Measurements from ENCODE around the gene RAB3C. TPM values are rescaled to one million over a fixed set of nuclear protein-coding genes. Genes with fewer than 3 reads are reported as not detected.

The RAB3C gene
- total and polyA plus RNA-seq, 2 donors (not counting 1 experiment from before 2014, with no cell fraction given), result not detected

- Histone ChIP-seq H3K36me3 (ENCODE audit: control insufficient read depth, insufficient read depth, low read length) (no peaks in the 10 kb centered on the region), H2AFZ (ENCODE audit: low read length) (no peak overlapping the region), H3K4me1 (ENCODE audit: control insufficient read depth, extremely low read depth, insufficient read depth, low read length) (no peaks in the 10 kb centered on the region), H3K79me2 (ENCODE audit: control insufficient read depth, insufficient read depth, low read length) (no peaks in the 10 kb centered on the region), H4K20me1 (ENCODE audit: control insufficient read depth, extremely low read depth, insufficient read depth, low read length) (no peaks in the 10 kb centered on the region), H3K9me3 (ENCODE audit: control insufficient read depth, insufficient read depth, low read depth, low read length) (no peaks in the 10 kb centered on the region), H3K9ac (ENCODE audit: insufficient read depth, low read length) (no peak overlapping the region), H3K27ac (ENCODE audit: insufficient read depth, low read length) (no peak overlapping the region), H3K27me3 (ENCODE audit: control insufficient read depth, insufficient read depth, low read length) (no peaks in the 10 kb centered on the region), H3K4me2 (ENCODE audit: extremely low read depth, insufficient read depth, low read length) (no peak overlapping the region), H3K4me3 (replicated peaks in 1 of 4; ENCODE audit: control extremely low read depth in 1 of 4, insufficient read depth in 1 of 4, low read depth in 3 of 4, low read length in 4 of 4) (no peak overlapping the region)
- no peak for TF ChIP-seq EZH2 (IDR thresholded peaks at IDR 0.05; ENCODE audit: low read length, missing control alignments)
- TF ChIP-seq CTCF (conservative IDR thresholded peaks at IDR 0.05 in 1 of 2, IDR thresholded peaks at IDR 0.05 in 1 of 2; ENCODE audit: low read depth in 1 of 2, low read length in 2 of 2), result no peak
- DNase-seq (ENCODE audit: low read depth in 2 of 2), result no peak
Measured at GRCh38 chr5:58893551-58893950, 310.7 kb downstream of the RAB3C start.

- Histone ChIP-seq H3K9me3 (ENCODE audit: control insufficient read depth, insufficient read depth, low read depth, low read length) (no peaks in the 10 kb centered on the region), H4K20me1 (ENCODE audit: control insufficient read depth, extremely low read depth, insufficient read depth, low read length) (no peaks in the 10 kb centered on the region), H3K4me2 (ENCODE audit: extremely low read depth, insufficient read depth, low read length) (no peak overlapping the region), H3K9ac (ENCODE audit: insufficient read depth, low read length) (no peak overlapping the region), H3K36me3 (ENCODE audit: control insufficient read depth, insufficient read depth, low read length) (no peaks in the 10 kb centered on the region), H3K4me3 (replicated peaks in 1 of 4; ENCODE audit: control extremely low read depth in 1 of 4, insufficient read depth in 1 of 4, low read depth in 3 of 4, low read length in 4 of 4) (no peak overlapping the region), H3K27ac (ENCODE audit: insufficient read depth, low read length) (no peak overlapping the region), H3K79me2 (ENCODE audit: control insufficient read depth, insufficient read depth, low read length) (no peaks in the 10 kb centered on the region), H2AFZ (ENCODE audit: low read length) (no peak overlapping the region), H3K27me3 (ENCODE audit: control insufficient read depth, insufficient read depth, low read length) (no peaks in the 10 kb centered on the region), H3K4me1 (ENCODE audit: control insufficient read depth, extremely low read depth, insufficient read depth, low read length) (no peaks in the 10 kb centered on the region)
- DNase-seq (ENCODE audit: low read depth in 2 of 2), result no peak
- no peak for TF ChIP-seq CTCF (conservative IDR thresholded peaks at IDR 0.05 in 1 of 2, IDR thresholded peaks at IDR 0.05 in 1 of 2; ENCODE audit: low read depth in 1 of 2, low read length in 2 of 2)
- TF ChIP-seq EZH2 (IDR thresholded peaks at IDR 0.05; ENCODE audit: low read length, missing control alignments), result no peak
Measured at GRCh38 chr5:58898006-58898405, 315.1 kb downstream of the RAB3C start.

GRCh38 chr5:58898538-58898937 lies 315.7 kb downstream of the RAB3C start:
- H3K4me3 ChIP-seq (replicated peaks in 1 of 4; ENCODE audit: control extremely low read depth in 1 of 4, insufficient read depth in 1 of 4, low read depth in 3 of 4, low read length in 4 of 4), result no peak overlapping the region
- H3K4me2 ChIP-seq (ENCODE audit: extremely low read depth, insufficient read depth, low read length), result no peak overlapping the region
- no peak for TF ChIP-seq CTCF (conservative IDR thresholded peaks at IDR 0.05 in 1 of 2, IDR thresholded peaks at IDR 0.05 in 1 of 2; ENCODE audit: low read depth in 1 of 2, low read length in 2 of 2)
- TF ChIP-seq EZH2 (IDR thresholded peaks at IDR 0.05; ENCODE audit: low read length, missing control alignments), result no peak
- no peaks in the 10 kb centered on the region for H3K4me1 ChIP-seq (ENCODE audit: control insufficient read depth, extremely low read depth, insufficient read depth, low read length)
- H3K27me3 ChIP-seq (ENCODE audit: control insufficient read depth, insufficient read depth, low read length), result no peaks in the 10 kb centered on the region
- H3K36me3 ChIP-seq (ENCODE audit: control insufficient read depth, insufficient read depth, low read length), result no peaks in the 10 kb centered on the region
- no peaks in the 10 kb centered on the region for H4K20me1 ChIP-seq (ENCODE audit: control insufficient read depth, extremely low read depth, insufficient read depth, low read length)
- H3K9me3 ChIP-seq (ENCODE audit: control insufficient read depth, insufficient read depth, low read depth, low read length), result no peaks in the 10 kb centered on the region
- H3K9ac ChIP-seq (ENCODE audit: insufficient read depth, low read length), result no peak overlapping the region
- no peak overlapping the region for H2AFZ ChIP-seq (ENCODE audit: low read length)
- H3K79me2 ChIP-seq (ENCODE audit: control insufficient read depth, insufficient read depth, low read length), result no peaks in the 10 kb centered on the region
- H3K27ac ChIP-seq (ENCODE audit: insufficient read depth, low read length), result no peak overlapping the region
- no peak for DNase-seq (ENCODE audit: low read depth in 2 of 2)
